HG03575 (cell line): ENCODE data around the gene MEGF11.

Experiments used
- ATAC-seq: cut with Tn5 transposase; IDR thresholded peaks from one replicate; pipeline ENCODE4 v1.9.1; 2021; ENCODE audit not compliant: unreplicated experiment, insufficient number of reproducible peaks, low FRiP score; ENCODE audit errors: extremely low read depth

Gene MEGF11

GRCh38 chr15:66225656-66226274 lies 27.8 kb downstream of the MEGF11 start:
- no peak for ATAC-seq

- ATAC-seq = no peak
These were observed 28.6 kb downstream of the MEGF11 start for GRCh38 chr15:66224946-66225345.

- no peak for ATAC-seq
These were observed 31.0 kb downstream of the MEGF11 start for GRCh38 chr15:66222273-66223198.

GRCh38 chr15:66221126-66221525 lies 32.4 kb downstream of the MEGF11 start:
- no peak for ATAC-seq

- ATAC-seq = no peak
These were observed 32.9 kb downstream of the MEGF11 start for GRCh38 chr15:66220601-66221000.

- ATAC-seq = no peak
These were observed 34.2 kb downstream of the MEGF11 start for GRCh38 chr15:66219339-66219738.

- no peak for ATAC-seq
These were observed 36.7 kb downstream of the MEGF11 start for GRCh38 chr15:66216806-66217205.

GRCh38 chr15:66215811-66216210 lies 37.7 kb downstream of the MEGF11 start:
- no peak for ATAC-seq

- ATAC-seq = no peak
These were observed 39.3 kb downstream of the MEGF11 start for GRCh38 chr15:66214246-66214645.

GRCh38 chr15:66212563-66212921 lies 41.0 kb downstream of the MEGF11 start:
- ATAC-seq = no peak

- ATAC-seq = no peak
These were observed 41.6 kb downstream of the MEGF11 start for GRCh38 chr15:66211670-66212562.

GRCh38 chr15:66210684-66211083 lies 42.9 kb downstream of the MEGF11 start:
- no peak for ATAC-seq

- ATAC-seq = no peak
These were observed 54.8 kb downstream of the MEGF11 start for GRCh38 chr15:66198757-66199156.

- no peak for ATAC-seq
These were observed 56.9 kb downstream of the MEGF11 start for GRCh38 chr15:66196602-66197001.

GRCh38 chr15:66195621-66196230 lies 57.8 kb downstream of the MEGF11 start:
- ATAC-seq = no peak

- ATAC-seq = no peak
These were observed 60.5 kb downstream of the MEGF11 start for GRCh38 chr15:66193066-66193465.

GRCh38 chr15:66190746-66191145 lies 62.8 kb downstream of the MEGF11 start:
- no peak for ATAC-seq

- ATAC-seq = no peak
These were observed 64.3 kb downstream of the MEGF11 start for GRCh38 chr15:66189291-66189690.

GRCh38 chr15:66188464-66188863 lies 65.1 kb downstream of the MEGF11 start:
- no peak for ATAC-seq
